ENCODE results near the gene UPP2. TPM values are rescaled to one million over a fixed set of nuclear protein-coding genes. Genes with fewer than 3 reads are reported as not detected.
A peak's percentile ranks its signal among the peaks of the same experiment; 100 is the strongest.

UPP2 gene
- total and polyA plus RNA-seq, 2 of the 13 experiments (the other 11 are each of a cell fraction or from before 2014, with no cell fraction given) = 0.07 to 0.28 TPM

GRCh38 chr2:158134055-158134454 is 32.4 kb downstream of the UPP2 start (continued):
- TF ChIP-seq, protein P1, sequence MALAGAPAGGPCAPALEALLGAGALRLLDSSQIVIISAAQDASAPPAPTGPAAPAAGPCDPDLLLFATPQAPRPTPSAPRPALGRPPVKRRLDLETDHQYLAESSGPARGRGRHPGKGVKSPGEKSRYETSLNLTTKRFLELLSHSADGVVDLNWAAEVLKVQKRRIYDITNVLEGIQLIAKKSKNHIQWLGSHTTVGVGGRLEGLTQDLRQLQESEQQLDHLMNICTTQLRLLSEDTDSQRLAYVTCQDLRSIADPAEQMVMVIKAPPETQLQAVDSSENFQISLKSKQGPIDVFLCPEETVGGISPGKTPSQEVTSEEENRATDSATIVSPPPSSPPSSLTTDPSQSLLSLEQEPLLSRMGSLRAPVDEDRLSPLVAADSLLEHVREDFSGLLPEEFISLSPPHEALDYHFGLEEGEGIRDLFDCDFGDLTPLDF (CRISPR knock-in tag; IDR thresholded peaks at IDR 0.05) = no peak
- no peak for TF ChIP-seq FOXA1 (IDR thresholded peaks at IDR 0.05)
- 0 out of 2 replicates have a peak, but pooled peaks have one; percentile 30 for TF ChIP-seq FOXA1 (CRISPR knock-in tag; IDR thresholded peaks at IDR 0.05)
- TF ChIP-seq PATZ1 (CRISPR knock-in tag; IDR thresholded peaks at IDR 0.05) = no peak
- no peak; the same call in 1 of the 2 replicates for TF ChIP-seq NR2F6 (IDR thresholded peaks at IDR 0.05)
- TF ChIP-seq NR2F6 (CRISPR knock-in tag; IDR thresholded peaks at IDR 0.05) = no peak
- TF ChIP-seq ZNF629 (CRISPR knock-in tag; conservative IDR thresholded peaks at IDR 0.05) = no peak
- 0 out of 2 replicates have a peak, but pooled peaks have one; percentile 29 for TF ChIP-seq ZNF136 (CRISPR knock-in tag; IDR thresholded peaks at IDR 0.05; ENCODE audit: low read depth)
- TF ChIP-seq REL (CRISPR knock-in tag; conservative IDR thresholded peaks at IDR 0.05) = 0 out of 2 replicates have a peak, but pooled peaks have one; percentile 53
- TF ChIP-seq ZNF12 (CRISPR knock-in tag; IDR thresholded peaks at IDR 0.05) = 0 out of 2 replicates have a peak, but pooled peaks have one; percentile 18
- 0 out of 2 replicates have a peak, but pooled peaks have one; percentile 38 for TF ChIP-seq ZSCAN9 (CRISPR knock-in tag; IDR thresholded peaks at IDR 0.05; ENCODE audit: borderline replicate concordance)
- 0 out of 2 replicates have a peak, but pooled peaks have one; percentile 34 for TF ChIP-seq KLF9 (CRISPR knock-in tag; IDR thresholded peaks at IDR 0.05; ENCODE audit: low read depth)
- 0 out of 2 replicates have a peak, but pooled peaks have one; percentile 48 for TF ChIP-seq ZNF547 (CRISPR knock-in tag; IDR thresholded peaks at IDR 0.05)
- peak; percentile 45; the same call in 1 of the 2 replicates for TF ChIP-seq SIX4 (CRISPR knock-in tag; IDR thresholded peaks at IDR 0.05)
